Stomach smooth muscle (tissue), 2 donors: ENCODE measurements around the gene SH2D1B.

ENCODE experiments used
- H3K27ac ChIP-seq: one replicate; pipeline ENCODE4 v1.7.0; 2013; ENCODE audit warnings: mild to moderate bottlenecking, low read length, inconsistent platforms
- H3K27me3 ChIP-seq, 2 donors: one replicate each; pipeline ENCODE4 v1.7.0; 2013; ENCODE audit warnings: low read length in 2 of 2; ENCODE audit not compliant: insufficient read depth in 2 of 2, control insufficient read depth in 1 of 2
- H3K36me3 ChIP-seq, 2 donors: one replicate each; pipeline ENCODE4 v1.7.0; 2013; ENCODE audit warnings: low read length in 2 of 2; ENCODE audit not compliant: control insufficient read depth in 2 of 2, insufficient read depth in 2 of 2
- H3K4me1 ChIP-seq: one replicate; pipeline ENCODE4 v1.7.0; 2013; ENCODE audit warnings: low read length; ENCODE audit not compliant: control insufficient read depth, insufficient read depth
- H3K4me3 ChIP-seq, 2 donors: one replicate each; pipeline ENCODE4 v1.7.0; 2013; ENCODE audit warnings: low read length in 2 of 2
- H3K9ac ChIP-seq, 2 donors: one replicate each; pipeline ENCODE4 v1.7.0; 2013; ENCODE audit warnings: low read length in 2 of 2, mild to moderate bottlenecking in 1 of 2
- H3K9me3 ChIP-seq, 2 donors: one replicate each; pipeline ENCODE4 v1.7.0; 2013; ENCODE audit warnings: low read length in 2 of 2; ENCODE audit not compliant: control insufficient read depth in 2 of 2
- donor health status: healthy.
- donor health status: Pancreatic carcinoma.

SH2D1B gene

GRCh38 chr1:162388083-162388594 lies 23.8 kb downstream of the SH2D1B start:
- Histone ChIP-seq H3K27ac (no peak overlapping the region), H3K36me3 (no peaks in the 10 kb centered on the region), H3K9ac (no peak overlapping the region), H3K9me3 (no peaks in the 10 kb centered on the region), H3K4me1 (no peaks in the 10 kb centered on the region), H3K27me3 (peaks cover 0 to 13% of the 10 kb centered on the region in 2 donors), H3K4me3 (no peak overlapping the region)

- peaks cover 0 to 13% of the 10 kb centered on the region in 2 donors for H3K27me3 ChIP-seq
- no peak overlapping the region for H3K27ac ChIP-seq
- H3K4me1 ChIP-seq = no peaks in the 10 kb centered on the region
- no peak overlapping the region for H3K9ac ChIP-seq
- H3K9me3 ChIP-seq = no peaks in the 10 kb centered on the region
- H3K36me3 ChIP-seq = no peaks in the 10 kb centered on the region
- no peak overlapping the region for H3K4me3 ChIP-seq
These were observed 24.5 kb downstream of the SH2D1B start for GRCh38 chr1:162387226-162388082.

- H3K27me3 ChIP-seq = peaks cover 0 to 13% of the 10 kb centered on the region in 2 donors
These were observed 25.4 kb downstream of the SH2D1B start for GRCh38 chr1:162386292-162387225.

DNA sequence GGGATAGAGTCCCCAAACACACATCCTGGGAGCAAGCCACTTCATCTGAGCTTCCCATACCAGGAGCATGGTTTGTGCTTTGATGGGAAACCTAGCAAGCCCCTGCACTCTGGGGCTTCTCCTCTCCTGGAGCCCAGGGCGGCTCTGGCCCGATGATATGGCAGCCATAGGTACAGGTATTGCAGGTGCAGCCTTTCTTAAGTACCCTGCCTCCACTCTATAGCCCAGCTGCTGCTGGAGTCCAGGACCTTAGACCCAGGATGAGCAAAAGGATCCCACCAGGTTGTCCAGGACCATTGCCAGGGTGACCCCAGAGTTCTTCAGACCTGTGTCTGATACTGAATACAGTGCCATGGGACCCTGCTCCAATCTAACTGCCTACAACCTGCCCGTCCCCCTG lies 26.2 kb downstream of the SH2D1B start:
- no peak overlapping the region for H3K4me3 ChIP-seq
- H3K9ac ChIP-seq = no peak overlapping the region
- H3K36me3 ChIP-seq = no peaks in the 10 kb centered on the region
- H3K4me1 ChIP-seq = no peaks in the 10 kb centered on the region
- peaks cover 0 to 11% of the 10 kb centered on the region in 2 donors for H3K27me3 ChIP-seq
- H3K27ac ChIP-seq = no peak overlapping the region
- no peaks in the 10 kb centered on the region for H3K9me3 ChIP-seq

More at GRCh38 chr1:162386292-162387225, 25.4 kb downstream of the SH2D1B start:
- no peak overlapping the region for H3K27ac ChIP-seq
- H3K4me3 ChIP-seq = no peak overlapping the region
- no peaks in the 10 kb centered on the region for H3K9me3 ChIP-seq
- no peaks in the 10 kb centered on the region for H3K4me1 ChIP-seq
- H3K9ac ChIP-seq = no peak overlapping the region
- no peaks in the 10 kb centered on the region for H3K36me3 ChIP-seq

GRCh38 chr1:162385280-162385623 lies 26.7 kb downstream of the SH2D1B start:
- H3K4me1 ChIP-seq = no peaks in the 10 kb centered on the region

DNA sequence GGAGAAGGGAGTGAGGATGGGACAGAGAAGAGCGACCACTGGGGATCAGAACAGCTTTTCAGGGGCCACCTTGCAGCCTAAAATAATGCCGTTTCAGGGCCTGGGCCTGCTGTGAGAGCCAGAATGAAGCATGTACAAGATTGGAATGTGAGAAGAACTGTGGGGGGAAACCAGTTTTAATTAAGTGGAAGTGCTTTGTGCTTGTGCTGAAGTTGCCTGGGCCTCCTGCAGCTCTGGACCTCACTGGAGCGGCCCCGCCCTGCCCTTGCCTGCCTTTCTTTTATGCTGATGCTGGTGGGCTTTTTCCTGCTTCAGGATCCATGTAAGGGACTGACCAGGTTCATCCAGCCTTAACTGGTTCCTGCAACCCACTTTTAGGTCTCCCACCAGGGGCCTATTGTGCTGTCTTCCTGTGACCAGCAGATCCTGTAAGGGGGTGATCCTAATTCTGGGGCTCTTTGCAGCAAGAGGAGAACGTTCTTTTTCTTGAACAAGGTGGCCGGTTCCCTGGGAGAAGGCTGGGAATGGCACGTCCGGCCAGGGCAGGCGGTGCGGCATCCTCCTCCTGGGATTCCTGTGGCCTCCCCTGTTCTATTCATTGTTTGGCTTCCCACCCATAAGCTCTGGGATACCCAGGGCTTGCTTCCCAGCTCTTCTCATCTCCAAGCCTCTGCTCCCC lies 27.2 kb downstream of the SH2D1B start:
- Histone ChIP-seq H3K36me3 (no peaks in the 10 kb centered on the region), H3K9ac (no peak overlapping the region), H3K4me3 (no peak overlapping the region), H3K4me1 (no peaks in the 10 kb centered on the region), H3K27me3 (peaks cover 0 to 5% of the 10 kb centered on the region in 2 donors), H3K27ac (no peak overlapping the region), H3K9me3 (no peaks in the 10 kb centered on the region)

More at GRCh38 chr1:162385280-162385623, 26.7 kb downstream of the SH2D1B start:
- H3K4me3 ChIP-seq = no peak overlapping the region
- peaks cover 0 to 7% of the 10 kb centered on the region in 2 donors for H3K27me3 ChIP-seq
- no peaks in the 10 kb centered on the region for H3K9me3 ChIP-seq
- H3K27ac ChIP-seq = no peak overlapping the region
- H3K9ac ChIP-seq = no peak overlapping the region
- no peaks in the 10 kb centered on the region for H3K36me3 ChIP-seq

DNA sequence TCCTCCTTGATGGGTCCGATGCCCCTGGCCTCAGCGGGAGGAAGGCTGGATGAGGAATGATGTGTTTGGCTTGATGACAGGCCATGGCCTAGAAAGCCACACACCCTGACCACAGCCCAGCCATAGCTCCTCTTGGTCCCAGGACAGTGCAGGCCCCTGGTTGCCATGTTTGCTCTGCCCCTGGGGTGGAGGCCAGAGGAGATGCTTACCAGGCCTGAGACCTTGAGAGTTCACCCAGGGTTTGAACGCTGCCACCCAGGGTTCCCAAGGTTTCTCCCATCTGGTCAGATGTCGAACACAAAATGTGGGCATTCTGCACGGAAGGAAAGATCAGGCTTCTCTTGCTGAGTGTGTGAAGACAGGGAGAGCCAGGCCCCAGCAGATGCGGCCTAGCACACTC lies 27.8 kb downstream of the SH2D1B start:
- peaks cover 0 to 4% of the 10 kb centered on the region in 2 donors for H3K27me3 ChIP-seq
- H3K36me3 ChIP-seq = no peaks in the 10 kb centered on the region
- no peak overlapping the region for H3K27ac ChIP-seq
- no peak overlapping the region for H3K4me3 ChIP-seq
- H3K9me3 ChIP-seq = no peaks in the 10 kb centered on the region
- no peaks in the 10 kb centered on the region for H3K4me1 ChIP-seq
- H3K9ac ChIP-seq = no peak overlapping the region

DNA sequence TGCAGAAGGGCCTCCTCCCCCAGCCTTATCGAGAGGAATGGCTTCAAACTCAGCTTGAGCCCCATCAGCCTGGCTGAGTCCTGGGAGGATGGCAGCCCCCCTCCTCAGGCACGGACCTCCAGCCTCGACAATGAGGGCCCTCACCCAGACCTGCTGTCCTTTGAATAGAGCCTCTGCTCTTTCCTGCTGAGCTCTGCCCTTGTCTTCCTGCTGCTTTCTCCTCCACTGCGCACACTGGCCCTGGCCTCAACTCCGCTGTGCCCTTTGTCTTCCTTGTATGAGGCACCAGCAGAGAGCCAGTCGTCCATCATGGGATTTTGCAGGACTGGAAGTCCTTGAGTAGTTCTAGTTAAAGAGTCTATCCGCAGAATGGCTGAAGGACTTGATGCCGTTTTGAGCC lies 28.4 kb downstream of the SH2D1B start:
- no peaks in the 10 kb centered on the region for H3K4me1 ChIP-seq
- peaks cover 0 to 4% of the 10 kb centered on the region in 2 donors for H3K27me3 ChIP-seq
- H3K27ac ChIP-seq = no peak overlapping the region
- H3K36me3 ChIP-seq = no peaks in the 10 kb centered on the region
- H3K9ac ChIP-seq = no peak overlapping the region
- H3K9me3 ChIP-seq = no peaks in the 10 kb centered on the region
- H3K4me3 ChIP-seq = no peak overlapping the region

GRCh38 chr1:162383091-162383490 lies 28.8 kb downstream of the SH2D1B start:
- Histone ChIP-seq H3K36me3 (no peaks in the 10 kb centered on the region), H3K4me3 (no peak overlapping the region)

More at GRCh38 chr1:162383091-162383490, 28.8 kb downstream of the SH2D1B start:
- no peaks in the 10 kb centered on the region for H3K4me1 ChIP-seq
- H3K9ac ChIP-seq = no peak overlapping the region
- peaks cover 0 to 4% of the 10 kb centered on the region in 2 donors for H3K27me3 ChIP-seq
- no peaks in the 10 kb centered on the region for H3K9me3 ChIP-seq
- H3K27ac ChIP-seq = no peak overlapping the region
